GM19025 (cell line): ENCODE results near the gene NIPSNAP3A.

Source experiments
- ATAC-seq: cut with Tn5 transposase; IDR thresholded peaks from one replicate; pipeline ENCODE4 v1.9.1; 2021; ENCODE audit warnings: mild to moderate bottlenecking, low read depth, moderate library complexity; ENCODE audit not compliant: unreplicated experiment

The NIPSNAP3A gene

DNA sequence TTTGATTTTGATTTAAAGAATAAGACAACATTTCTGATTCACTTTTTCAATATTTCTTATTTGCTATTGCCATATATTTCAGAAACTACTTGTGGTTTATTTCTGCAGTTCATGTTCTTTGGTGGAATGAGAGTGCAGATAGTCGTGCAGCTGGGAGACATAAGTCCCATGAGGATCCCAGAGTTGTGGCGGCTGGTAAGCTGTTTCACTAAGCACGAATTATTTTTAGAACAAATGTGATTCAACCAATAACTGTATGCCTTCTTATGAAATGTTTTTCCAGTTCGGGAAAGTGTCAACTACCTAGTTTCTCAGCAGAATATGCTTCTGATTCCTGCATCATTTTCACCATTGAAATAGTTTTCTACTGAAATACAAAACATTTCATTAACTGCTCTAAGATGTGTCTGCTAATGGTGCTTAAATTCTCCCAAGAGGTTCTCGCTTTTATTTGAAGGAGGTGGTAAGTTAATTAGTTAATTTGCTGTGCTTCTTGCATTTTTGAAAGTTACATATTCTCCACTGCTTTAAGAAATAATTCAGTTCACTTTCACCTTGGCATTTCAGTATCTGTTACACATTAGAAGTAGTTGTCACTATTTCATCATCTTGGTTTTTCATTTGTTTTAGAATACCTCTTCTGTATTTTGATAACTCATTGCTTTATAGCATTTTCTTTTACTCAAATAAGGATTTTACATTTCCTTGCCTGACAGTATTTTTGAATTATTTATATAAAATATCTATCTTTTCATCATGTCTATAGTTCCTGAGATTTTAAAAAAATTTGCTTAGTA is 25.4 kb downstream of the NIPSNAP3A start:
- no peak for ATAC-seq

DNA sequence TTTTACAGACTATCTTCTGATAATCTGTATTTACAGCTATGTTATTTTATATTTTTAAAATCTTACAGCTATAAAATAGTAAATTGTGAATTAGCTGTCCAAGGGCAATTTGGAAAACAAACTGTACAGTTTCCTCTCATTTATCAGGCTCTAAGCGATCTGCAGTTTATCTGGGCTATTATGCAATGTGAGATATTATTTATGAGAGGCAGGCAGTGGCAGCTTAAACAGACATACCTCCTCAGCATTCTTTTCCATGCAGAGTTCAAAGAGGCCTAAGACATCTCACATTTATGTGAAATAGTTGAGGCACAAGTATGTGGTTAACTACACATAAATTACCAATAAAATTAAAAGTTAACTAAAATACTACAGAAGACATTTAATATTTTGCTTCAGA is 26.6 kb downstream of the NIPSNAP3A start:
- ATAC-seq = no peak

DNA sequence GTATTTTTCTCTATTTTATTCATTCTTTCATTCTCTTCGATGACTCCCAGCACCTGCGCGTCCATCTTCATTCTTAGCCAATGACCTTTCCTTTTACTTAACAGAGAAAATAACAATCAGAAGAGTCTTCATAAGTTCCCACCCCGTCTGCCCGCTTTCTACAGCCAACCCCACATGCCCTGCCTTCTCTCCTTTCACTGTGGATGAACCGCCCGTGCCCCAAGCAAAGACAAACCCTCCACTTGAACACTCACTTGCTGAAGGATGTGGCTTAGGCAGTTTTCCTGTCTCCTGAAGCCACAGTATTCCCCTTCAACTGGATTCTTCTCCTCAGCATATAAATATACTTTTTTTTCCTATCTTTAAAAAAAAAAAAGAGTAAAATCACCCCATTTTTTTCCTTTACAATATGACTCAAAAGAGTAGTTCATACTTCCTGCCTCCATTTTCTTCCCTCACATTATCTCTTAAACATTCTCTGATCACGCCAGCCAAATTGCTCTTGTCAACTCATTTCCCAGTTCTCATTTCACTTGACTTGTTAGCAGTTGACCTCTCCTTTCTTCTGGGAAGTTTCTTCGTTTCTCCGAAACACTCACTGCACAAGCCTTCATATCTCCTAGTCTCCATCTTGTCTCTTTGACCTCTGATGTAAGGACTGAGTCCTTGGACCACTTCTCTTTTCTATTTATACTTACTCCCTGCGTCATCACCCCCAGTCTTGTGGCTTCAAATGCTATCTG is 27.5 kb downstream of the NIPSNAP3A start:
- peak; percentile 86 for ATAC-seq

DNA sequence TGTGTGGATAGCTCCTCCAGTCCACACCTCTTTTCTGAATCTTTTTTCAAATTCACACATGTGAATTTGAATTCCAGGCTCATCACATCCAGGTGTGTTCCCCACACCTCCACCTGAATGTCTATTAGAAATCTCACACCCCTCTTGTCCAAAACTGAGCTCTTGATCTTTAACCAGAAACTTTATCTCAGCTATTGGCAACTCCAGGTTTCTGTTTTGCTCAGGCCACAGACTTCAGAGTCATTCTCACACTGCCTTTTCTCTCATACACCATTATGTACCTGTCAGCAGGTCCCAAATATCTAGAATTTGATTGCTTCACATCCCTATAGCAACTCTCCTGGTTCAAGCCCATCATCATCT is 28.1 kb downstream of the NIPSNAP3A start:
- peak; percentile 57 for ATAC-seq

DNA sequence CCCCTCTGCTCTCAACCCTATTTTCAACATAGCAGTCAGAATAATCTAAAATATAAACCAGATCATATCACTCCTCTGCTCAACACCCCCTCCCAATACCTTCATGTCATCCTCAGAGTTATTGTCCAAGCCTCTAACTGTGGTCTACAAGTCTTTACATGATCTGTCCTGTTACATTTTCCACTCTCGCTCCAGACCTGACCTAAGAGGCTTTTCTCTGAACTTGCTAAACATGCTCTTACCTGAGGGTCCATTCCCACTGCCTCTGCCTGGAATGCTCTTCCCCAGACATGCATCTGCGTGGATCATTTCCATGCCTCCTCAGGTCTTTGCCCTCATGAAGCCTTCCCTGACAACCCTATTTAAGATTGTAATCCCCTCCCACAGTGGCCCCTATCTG is 28.5 kb downstream of the NIPSNAP3A start:
- no peak for ATAC-seq

DNA sequence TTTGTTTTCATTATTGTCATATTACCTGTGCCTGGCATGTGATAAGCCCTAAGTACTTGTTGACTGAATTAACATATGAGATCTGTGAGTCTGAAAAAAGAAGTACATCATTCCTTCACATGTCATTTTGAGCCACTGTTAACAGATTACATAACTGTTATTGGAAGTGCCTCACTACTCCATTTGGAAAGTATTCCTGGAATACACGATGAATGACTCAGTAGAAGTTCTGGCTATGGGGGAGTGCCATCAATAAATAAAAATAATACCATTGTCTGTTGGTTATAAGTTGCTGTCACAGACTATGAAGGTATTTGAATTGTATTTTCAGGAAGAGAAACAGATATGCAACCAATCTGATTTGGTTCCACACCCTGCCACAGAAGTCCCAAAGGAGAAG is 29.3 kb downstream of the NIPSNAP3A start:
- no peak for ATAC-seq

DNA sequence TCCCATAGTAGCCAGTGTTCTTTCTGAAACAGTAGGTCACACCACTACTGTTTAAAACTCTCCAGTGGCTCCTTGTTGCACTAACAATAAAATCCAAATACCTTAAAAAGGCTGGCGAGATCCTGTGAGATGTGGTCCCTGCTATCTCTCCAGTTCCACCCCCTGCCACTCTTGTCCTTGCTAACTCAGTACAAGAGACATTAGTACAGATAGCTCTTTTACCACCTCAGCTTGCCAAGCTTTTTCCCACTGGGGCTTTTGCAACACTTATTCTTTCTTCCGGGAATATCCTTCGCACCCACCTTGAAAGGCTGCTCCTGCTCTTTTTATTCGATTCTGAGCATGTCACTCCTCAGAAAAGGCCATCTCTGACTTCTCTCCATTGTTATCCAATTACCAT is 31.3 kb downstream of the NIPSNAP3A start:
- ATAC-seq = no peak

DNA sequence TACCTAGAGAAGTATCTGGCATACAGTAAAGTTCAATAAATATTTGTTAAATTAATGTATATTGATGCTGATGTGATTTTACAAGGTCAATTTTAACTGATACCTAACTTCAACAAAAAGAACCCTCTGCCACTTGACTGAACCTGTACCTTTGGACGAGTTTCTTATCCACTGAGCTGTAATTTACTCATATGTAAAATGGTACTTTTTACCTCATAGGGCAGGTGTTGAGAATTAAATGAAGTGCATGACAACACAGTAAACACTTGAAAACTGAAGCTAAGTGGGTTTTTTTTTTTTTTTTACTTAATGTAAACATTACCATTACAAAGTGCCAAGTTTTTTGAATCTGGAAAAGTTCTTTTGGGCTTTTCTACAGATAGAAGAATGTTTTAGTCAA is 31.9 kb downstream of the NIPSNAP3A start:
- ATAC-seq = no peak

DNA sequence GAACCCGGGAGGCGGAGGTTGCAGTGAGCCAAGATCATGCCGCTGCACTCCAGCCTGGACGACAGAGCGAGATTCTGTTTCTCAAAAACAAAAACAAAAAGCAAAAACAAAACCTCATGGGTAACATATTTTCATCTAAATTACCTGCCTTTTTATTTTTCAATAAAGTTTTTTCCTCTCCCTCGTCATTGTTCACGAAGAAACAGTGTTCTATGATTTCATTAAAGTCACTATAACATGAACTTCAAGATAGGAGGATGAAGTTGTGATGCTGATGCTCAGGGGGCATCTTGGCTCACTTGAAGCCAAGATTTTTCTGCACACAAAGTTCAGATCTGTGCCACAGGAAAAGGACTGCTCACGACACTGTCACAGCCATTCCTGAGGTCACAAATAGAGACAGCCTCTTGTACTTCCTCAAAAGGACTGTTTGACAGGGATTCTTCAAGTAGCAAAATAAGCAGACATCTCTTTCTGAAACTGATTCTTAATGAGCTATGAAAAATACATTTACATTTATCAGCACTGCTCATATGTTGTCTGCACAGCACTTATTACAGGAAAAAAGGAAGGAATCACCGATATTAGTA is 32.6 kb downstream of the NIPSNAP3A start:
- ATAC-seq = no peak

DNA sequence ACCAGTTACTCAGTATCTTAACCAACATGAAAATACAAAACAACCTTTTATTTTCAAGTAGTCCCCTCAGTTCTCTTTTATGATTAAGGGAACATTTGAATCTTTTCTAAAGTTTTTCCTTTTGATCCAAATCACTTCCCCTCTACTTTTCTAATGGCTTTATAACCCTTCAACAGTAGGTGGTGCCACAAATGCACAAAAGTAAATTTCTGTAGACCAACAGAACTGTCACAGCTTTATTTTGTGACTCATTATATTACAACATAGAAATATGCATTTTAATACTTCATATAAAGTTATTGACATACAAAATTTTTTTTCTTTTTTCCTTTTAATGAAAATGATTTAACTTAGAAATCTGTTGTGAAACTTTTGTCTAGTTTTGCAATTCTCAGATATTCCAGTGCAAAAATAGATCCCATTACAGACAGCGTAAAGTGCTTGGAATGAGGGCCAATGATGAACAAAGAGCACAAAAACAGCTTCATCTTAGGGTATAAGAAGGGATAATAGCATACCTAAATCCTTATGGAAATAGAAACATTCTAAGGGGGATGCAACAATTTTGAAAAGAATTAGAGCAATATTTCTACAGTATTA is 33.4 kb downstream of the NIPSNAP3A start:
- no peak for ATAC-seq

DNA sequence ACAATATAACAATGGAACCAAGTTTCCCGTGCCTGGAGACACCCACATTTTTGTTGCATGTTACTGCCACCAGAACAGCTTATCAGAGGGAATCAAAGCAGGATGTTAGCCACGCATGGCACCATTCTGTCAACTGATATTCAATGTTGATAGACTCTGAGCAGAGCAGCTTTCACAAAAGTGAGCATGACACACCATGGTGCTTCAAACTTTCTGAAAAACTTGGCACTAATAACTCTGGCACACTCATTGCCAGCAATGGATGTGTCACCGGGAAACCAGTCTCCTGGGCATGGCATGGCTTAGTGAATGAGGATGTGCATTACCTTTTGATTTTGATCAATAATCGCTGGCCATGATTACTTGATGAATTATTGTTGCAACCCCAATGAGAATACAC is 36.1 kb downstream of the NIPSNAP3A start:
- ATAC-seq = no peak

DNA sequence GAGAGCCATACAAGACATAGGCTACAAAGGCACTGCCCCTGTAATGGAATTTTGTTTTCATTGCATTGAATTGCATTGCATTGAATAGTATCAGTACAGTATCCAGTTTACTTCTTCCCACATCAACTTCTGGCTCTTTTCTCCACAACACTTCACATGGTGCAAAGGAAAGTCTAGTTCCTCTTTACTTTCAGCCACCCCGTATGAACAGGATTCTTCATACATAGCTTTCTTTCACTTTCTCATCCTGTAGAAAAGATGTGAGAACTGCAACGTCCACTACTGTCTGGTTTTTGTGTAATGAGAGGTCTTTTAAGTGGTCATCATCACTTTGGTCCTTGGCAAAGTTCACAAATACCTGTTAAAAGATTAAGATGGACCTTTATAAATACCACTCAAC is 36.6 kb downstream of the NIPSNAP3A start:
- peak; percentile 91 for ATAC-seq

DNA sequence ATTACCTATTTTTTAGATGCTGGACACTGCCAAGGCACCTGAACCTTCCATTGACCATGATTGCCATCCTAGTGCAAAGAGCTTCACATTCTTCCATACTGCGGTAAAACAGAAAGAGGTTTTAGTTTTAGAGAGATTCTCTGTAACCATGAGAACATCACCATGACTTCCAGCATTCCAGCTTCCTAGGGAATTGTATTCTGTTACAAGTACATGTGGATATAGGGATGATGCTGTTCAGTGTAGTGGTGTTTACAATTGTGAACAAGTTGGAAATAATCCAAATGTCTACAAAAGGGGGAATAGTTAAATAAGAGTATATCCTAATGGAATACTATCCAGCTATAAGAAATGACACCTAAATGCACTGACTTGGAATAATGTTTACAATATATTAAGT is 38.8 kb downstream of the NIPSNAP3A start:
- no peak for ATAC-seq

DNA sequence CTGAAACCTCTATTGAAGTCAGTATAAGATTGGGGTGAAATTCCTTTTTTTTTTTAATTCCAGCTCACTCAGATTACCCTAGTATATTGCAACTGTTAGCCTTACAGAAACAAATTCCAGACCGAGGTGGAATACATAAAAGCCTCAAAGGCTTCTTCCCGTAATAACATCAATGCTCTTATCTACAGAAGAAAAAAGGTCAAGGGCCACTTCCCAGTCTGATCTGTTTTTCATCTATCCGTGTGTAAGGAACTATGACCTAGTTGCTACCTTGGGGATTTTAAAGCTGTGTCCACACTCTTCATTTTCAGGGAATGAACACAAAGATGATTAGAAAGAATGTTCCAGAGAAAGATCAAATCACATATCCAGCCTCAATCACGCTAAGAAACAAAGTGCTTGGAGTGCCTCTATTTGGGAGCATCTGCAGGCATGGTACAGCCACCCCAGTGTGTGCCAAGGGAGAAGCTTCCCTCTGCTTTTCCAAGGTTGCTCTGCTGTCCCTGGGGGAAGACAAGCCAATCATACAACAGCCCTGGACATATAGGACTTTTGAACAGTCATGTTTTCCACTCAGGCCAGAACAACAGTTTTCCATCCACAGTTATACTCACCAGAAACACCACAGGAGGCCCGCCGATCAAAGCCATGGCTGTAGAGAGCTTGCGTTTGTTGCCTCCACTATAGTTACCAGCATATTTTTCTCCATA is 40.0 kb downstream of the NIPSNAP3A start:
- no peak for ATAC-seq

DNA sequence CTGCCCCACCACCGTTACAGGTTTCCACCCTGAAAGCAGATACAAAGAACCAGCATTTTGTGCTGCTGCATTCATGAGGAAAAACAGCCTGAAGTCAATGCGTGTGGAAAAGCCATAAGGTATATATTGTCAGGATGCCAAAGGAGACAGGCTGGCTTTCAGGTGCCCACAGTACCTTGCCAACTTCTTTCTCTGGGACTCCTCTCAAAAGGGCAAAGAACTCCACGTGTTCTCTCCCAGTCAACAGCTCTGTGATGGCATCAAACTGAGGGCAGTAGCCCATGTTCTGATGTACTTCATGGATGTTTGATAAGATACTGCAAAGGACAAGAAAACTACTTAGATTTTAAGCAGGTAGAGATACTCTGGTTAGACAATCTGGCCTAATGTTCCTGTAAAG is 40.8 kb downstream of the NIPSNAP3A start:
- ATAC-seq = no peak

DNA sequence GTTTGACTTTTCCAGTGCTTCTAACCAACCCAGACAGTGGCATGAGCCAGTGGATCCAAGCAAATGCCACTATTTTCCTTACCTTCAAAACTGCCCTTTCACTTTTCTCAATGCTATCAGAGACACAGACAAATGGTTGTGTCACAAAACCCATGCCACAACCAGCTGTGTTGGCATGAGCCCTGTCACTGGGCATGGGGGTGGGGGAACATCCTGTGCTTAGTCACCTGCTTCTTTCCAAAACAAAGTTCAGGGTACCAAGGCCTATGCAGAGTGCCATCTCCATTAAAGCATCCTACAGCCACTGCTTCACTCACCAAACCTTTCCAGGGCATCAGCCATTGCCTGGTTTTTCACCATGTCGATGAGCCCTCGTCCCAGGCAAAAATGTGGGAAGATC is 46.6 kb downstream of the NIPSNAP3A start:
- ATAC-seq = no peak

DNA sequence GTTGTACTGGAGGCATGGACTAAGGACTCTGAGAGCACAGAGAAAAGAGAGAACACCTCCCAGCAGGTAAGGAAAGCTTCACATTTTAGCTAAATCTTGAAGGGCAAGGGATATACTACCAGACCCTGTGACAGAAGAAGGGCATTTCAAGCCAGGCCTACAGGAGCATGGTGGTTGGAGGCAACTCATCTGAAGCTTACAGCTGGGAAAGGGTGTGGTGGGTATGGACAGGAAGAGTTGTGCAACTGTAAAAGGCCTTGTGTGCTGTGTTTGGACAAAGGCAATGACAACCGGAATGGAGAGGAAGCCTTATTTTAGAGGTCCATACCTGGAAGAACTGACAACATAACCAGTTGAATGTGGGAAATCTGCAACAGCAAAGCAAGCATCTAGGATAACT is 47.6 kb downstream of the NIPSNAP3A start:
- ATAC-seq = no peak

DNA sequence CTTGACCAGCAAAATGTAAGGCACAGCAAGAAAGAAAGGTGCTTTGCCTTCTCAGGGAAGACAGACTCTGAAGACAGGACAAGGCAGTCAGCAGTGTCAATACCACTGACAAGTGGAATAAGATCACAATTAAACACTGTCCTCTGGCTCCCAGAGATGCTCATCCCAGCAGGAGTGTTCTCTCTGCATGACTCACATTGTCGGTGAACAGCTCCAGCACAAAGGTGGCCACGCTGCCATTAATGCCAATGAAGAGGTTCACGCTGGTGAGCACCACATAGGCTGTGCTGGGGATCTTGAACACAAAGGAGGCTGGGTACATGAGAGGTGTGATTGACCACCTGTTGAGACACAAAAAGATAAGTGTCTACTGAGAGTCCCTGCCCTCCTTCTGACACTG is 48.4 kb downstream of the NIPSNAP3A start:
- no peak for ATAC-seq

DNA sequence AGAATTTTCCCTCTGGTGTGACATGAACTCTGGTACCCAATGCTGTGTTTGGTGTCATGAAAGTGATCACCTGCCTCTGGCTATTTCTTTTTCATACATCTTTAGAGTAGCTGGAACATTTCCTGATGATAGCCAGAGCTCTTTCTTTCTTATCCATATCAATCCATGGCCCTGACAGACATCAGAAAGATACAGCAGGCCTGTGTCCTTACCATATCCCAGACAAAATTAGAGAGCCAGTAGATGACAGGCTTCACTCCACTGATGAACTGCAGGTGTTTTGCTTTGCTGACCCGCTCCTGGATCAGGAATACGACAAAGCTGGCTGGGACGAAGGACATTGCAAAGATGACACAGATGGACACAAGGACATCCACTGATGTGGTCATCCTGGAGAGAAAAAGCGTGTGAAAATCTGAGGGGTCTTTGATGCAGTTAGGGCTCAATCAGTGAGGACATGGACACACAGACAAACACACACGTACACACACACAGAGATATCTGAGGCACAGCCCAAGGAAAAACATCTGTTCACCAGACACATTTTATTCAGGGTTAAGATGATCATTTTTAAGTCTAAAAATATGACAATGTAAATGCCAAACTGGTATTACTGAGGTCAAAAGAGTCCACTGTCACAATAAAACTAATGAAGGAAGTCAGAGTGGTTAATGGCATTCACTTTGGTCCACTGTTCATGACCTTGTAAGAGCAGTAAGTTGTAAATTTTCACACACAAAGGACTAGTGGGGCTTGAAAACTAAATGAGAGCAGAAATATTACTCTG is 50.9 kb downstream of the NIPSNAP3A start:
- no peak for ATAC-seq
